ENCODE data around the gene XKR8. TPM values are rescaled to one million over a fixed set of nuclear protein-coding genes. Genes with fewer than 3 reads are reported as not detected.

The XKR8 gene
- polyA plus RNA-seq, 1 donor from 2014 or later: not detected

GRCh38 chr1:27957655-27958054 is 2.1 kb upstream of the XKR8 start:
- no peaks in the 10 kb centered on the region for H3F3A ChIP-seq (ENCODE audit: insufficient read depth, low read length, poor library complexity, severe bottlenecking)
- H3K4me2 ChIP-seq (ENCODE audit: low read length): no peak overlapping the region
- no peak overlapping the region for H2AFZ ChIP-seq (ENCODE audit: low read depth, low read length)
- no peak overlapping the region for H3K4me3 ChIP-seq (ENCODE audit: low read length)
- no peak overlapping the region for H3K9ac ChIP-seq (ENCODE audit: low read length)
- H3K36me3 ChIP-seq (ENCODE audit: insufficient read depth, low read length): no peaks in the 10 kb centered on the region
- no peak for TF ChIP-seq CTCF (IDR thresholded peaks at IDR 0.05; ENCODE audit: poor library complexity, severe bottlenecking)
- no peak for TF ChIP-seq SMC3 (conservative IDR thresholded peaks at IDR 0.05; ENCODE audit: poor library complexity)
- TF ChIP-seq EP300 (conservative IDR thresholded peaks at IDR 0.05; ENCODE audit: poor library complexity, severe bottlenecking): no peak
- no peak for TF ChIP-seq EZH2 (IDR thresholded peaks at IDR 0.05; ENCODE audit: borderline replicate concordance, insufficient read depth, low read length, poor library complexity, severe bottlenecking)
- TF ChIP-seq TAF1 (IDR thresholded peaks at IDR 0.05; ENCODE audit: low read depth): no peak
- TF ChIP-seq POLR2AphosphoS5 (IDR thresholded peaks at IDR 0.05): no peak
- TF ChIP-seq REST (IDR thresholded peaks at IDR 0.05; ENCODE audit: borderline replicate concordance): no peak
- TF ChIP-seq RAD21 (conservative IDR thresholded peaks at IDR 0.05): no peak
- no peak for TF ChIP-seq MXI1 (conservative IDR thresholded peaks at IDR 0.05; ENCODE audit: poor library complexity, severe bottlenecking)
- H3K27me3 ChIP-seq (ENCODE audit: insufficient read depth, low read depth, low read length): no peaks in the 10 kb centered on the region
- H4K20me1 ChIP-seq (ENCODE audit: insufficient read depth): no peaks in the 10 kb centered on the region
- no peaks in the 10 kb centered on the region for H3K9me3 ChIP-seq (ENCODE audit: low read length)
- no peak overlapping the region for H3K27ac ChIP-seq (ENCODE audit: low read length)
- H3K9me2 ChIP-seq (ENCODE audit: insufficient read depth, low read length): no peaks in the 10 kb centered on the region
- H3K79me2 ChIP-seq (replicated peaks; ENCODE audit: insufficient read depth, low read length): no peaks in the 10 kb centered on the region

DNA sequence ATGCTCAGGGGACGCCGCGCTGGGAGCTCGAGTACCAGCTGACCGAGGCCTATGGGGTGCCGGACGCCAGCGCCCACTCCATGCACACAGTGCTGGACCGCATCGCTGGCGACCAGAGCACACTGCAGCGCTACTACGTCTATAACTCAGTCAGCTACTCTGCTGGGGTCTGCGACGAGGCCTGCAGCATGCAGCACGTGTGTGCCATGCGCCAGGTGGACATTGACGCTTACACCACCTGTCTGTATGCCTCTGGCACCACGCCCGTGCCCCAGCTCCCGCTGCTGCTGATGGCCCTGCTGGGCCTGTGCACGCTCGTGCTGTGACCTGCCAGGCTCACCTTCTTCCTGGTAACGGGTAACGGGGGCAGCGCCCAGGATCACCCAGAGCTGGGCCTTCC is 1.3 kb upstream of the XKR8 start:
- Histone ChIP-seq H3K9me2 (ENCODE audit: insufficient read depth, low read length) (no peaks in the 10 kb centered on the region), H3K79me2 (replicated peaks; ENCODE audit: insufficient read depth, low read length) (no peaks in the 10 kb centered on the region), H3K27me3 (ENCODE audit: insufficient read depth, low read depth, low read length) (no peaks in the 10 kb centered on the region), H2AFZ (ENCODE audit: low read depth, low read length) (no peak overlapping the region), H3K4me3 (ENCODE audit: low read length) (no peak overlapping the region), H3K4me2 (ENCODE audit: low read length) (no peak overlapping the region), H3K27ac (ENCODE audit: low read length) (no peak overlapping the region), H3K9ac (ENCODE audit: low read length) (no peak overlapping the region), H4K20me1 (ENCODE audit: insufficient read depth) (no peaks in the 10 kb centered on the region), H3K36me3 (ENCODE audit: insufficient read depth, low read length) (no peaks in the 10 kb centered on the region), H3K9me3 (ENCODE audit: low read length) (no peaks in the 10 kb centered on the region), H3F3A (ENCODE audit: insufficient read depth, low read length, poor library complexity, severe bottlenecking) (no peaks in the 10 kb centered on the region)
- TF ChIP-seq EP300 (conservative IDR thresholded peaks at IDR 0.05; ENCODE audit: poor library complexity, severe bottlenecking): no peak
- TF ChIP-seq CTCF (IDR thresholded peaks at IDR 0.05; ENCODE audit: poor library complexity, severe bottlenecking): no peak
- no peak for TF ChIP-seq POLR2AphosphoS5 (IDR thresholded peaks at IDR 0.05)
- no peak for TF ChIP-seq TAF1 (IDR thresholded peaks at IDR 0.05; ENCODE audit: low read depth)
- TF ChIP-seq MXI1 (conservative IDR thresholded peaks at IDR 0.05; ENCODE audit: poor library complexity, severe bottlenecking): no peak
- no peak for TF ChIP-seq RAD21 (conservative IDR thresholded peaks at IDR 0.05)
- no peak for TF ChIP-seq REST (IDR thresholded peaks at IDR 0.05; ENCODE audit: borderline replicate concordance)
- no peak for TF ChIP-seq EZH2 (IDR thresholded peaks at IDR 0.05; ENCODE audit: borderline replicate concordance, insufficient read depth, low read length, poor library complexity, severe bottlenecking)
- TF ChIP-seq SMC3 (conservative IDR thresholded peaks at IDR 0.05; ENCODE audit: poor library complexity): no peak
